OCI-LY3 (cell line): Measurements from ENCODE around the gene MAP3K6.
A peak's percentile ranks its signal among the peaks of the same experiment; 100 is the strongest.

ENCODE experiments used
- H2AFZ ChIP-seq: fragments of 200-600, 300-600 bp; shearing (Covaris generic); 2 replicates; pipeline ENCODE4 v1.6.0; 2014; ENCODE audit warnings: antibody characterized with exemption, low read depth, low read length
- H3K27ac ChIP-seq: fragments of 200-600, 300-600 bp; sonication (generic); 2 replicates; pipeline ENCODE4 v1.5.1; 2014; ENCODE audit warnings: mild to moderate bottlenecking, low read length, moderate library complexity, mixed read lengths
- H3K27me3 ChIP-seq: fragments of 200-600, 300-600 bp; sonication (generic); 2 replicates; pipeline ENCODE4 v1.6.1; 2014; ENCODE audit warnings: low read depth, low read length, mixed read lengths
- H3K36me3 ChIP-seq: fragments of 200-600, 300-600 bp; sonication (generic); replicated peaks from 2 replicates; pipeline ENCODE3; 2014; ENCODE audit warnings: low read depth, low read length, mixed read lengths
- H3K4me1 ChIP-seq: fragments of 300-600, 200-600 bp; sonication (generic); 2 replicates; pipeline ENCODE4 v1.6.1; 2014; ENCODE audit warnings: low read length, mixed read lengths
- H3K4me2 ChIP-seq: fragments of 200-600, 300-600 bp; sonication (generic); 2 replicates; pipeline ENCODE4 v1.6.1; 2014; ENCODE audit warnings: low read length, mixed read lengths
- H3K4me3 ChIP-seq: fragments of 300-600, 200-600 bp; sonication (generic); 2 replicates; pipeline ENCODE4 v1.5.1; 2014; ENCODE audit warnings: antibody characterized with exemption, mild to moderate bottlenecking, low read length, moderate library complexity
- H3K79me2 ChIP-seq: fragments of 300-600, 200-600 bp; shearing (Covaris generic); 2 replicates; pipeline ENCODE4 v1.6.1; 2014; ENCODE audit warnings: mild to moderate bottlenecking, low read length, mixed read lengths
- H3K9ac ChIP-seq: fragments of 300-600, 200-600 bp; shearing (Covaris generic); 2 replicates; pipeline ENCODE4 v1.6.0; 2014; ENCODE audit warnings: mild to moderate bottlenecking, low read length, moderate library complexity
- H3K9me3 ChIP-seq: fragments of 200-600, 300-600 bp; shearing (Covaris generic); 2 replicates; pipeline ENCODE4 v1.6.1; 2014; ENCODE audit warnings: low read length, mixed read lengths; ENCODE audit not compliant: insufficient read depth
- H4K20me1 ChIP-seq: fragments of 200-600, 300-600 bp; sonication (generic); 2 replicates; pipeline ENCODE4 v1.6.1; 2016; ENCODE audit warnings: low read length, mixed read lengths; ENCODE audit not compliant: insufficient read depth
- CTCF ChIP-seq: fragments of 200-600, 300-600 bp; sonication (generic); IDR thresholded peaks from 2 replicates; pipeline ENCODE4 v1.5.1; 2014; ENCODE audit warnings: antibody characterized with exemption, low read length, low read depth
- EZH2phosphoT487 ChIP-seq: fragments of 200-600 bp; shearing (Covaris generic); IDR thresholded peaks from 2 replicates; pipeline ENCODE4 v1.6.1; 2018; ENCODE audit warnings: antibody characterized with exemption, mixed run types, low read depth

Gene MAP3K6

GRCh38 chr1:27394282-27394658 lies 27.5 kb upstream of the MAP3K6 start:
- Histone ChIP-seq H3K4me1 (peaks cover 10% of the 10 kb centered on the region; the same call in 1 of the 2 replicates), H3K79me2 (no peaks in the 10 kb centered on the region), H3K27me3 (no peaks in the 10 kb centered on the region), H4K20me1 (no peaks in the 10 kb centered on the region), H3K36me3 (no peaks in the 10 kb centered on the region), H3K9me3 (no peaks in the 10 kb centered on the region), H3K9ac (no peak overlapping the region), H3K4me3 (no peak overlapping the region), H3K27ac (no peak overlapping the region), H2AFZ (no peak overlapping the region), H3K4me2 (no peak overlapping the region)
- TF ChIP-seq CTCF: no peak
- TF ChIP-seq EZH2phosphoT487: no peak

- TF ChIP-seq CTCF: no peak
- no peak for TF ChIP-seq EZH2phosphoT487
- no peaks in the 10 kb centered on the region for H3K79me2 ChIP-seq
- no peaks in the 10 kb centered on the region for H3K27me3 ChIP-seq
- no peaks in the 10 kb centered on the region for H4K20me1 ChIP-seq
- H3K36me3 ChIP-seq: no peaks in the 10 kb centered on the region
- 0 out of 2 replicates have a peak overlapping the region, but pooled peaks have one; percentile 98 for H3K4me2 ChIP-seq
- H3K4me1 ChIP-seq: peaks cover 10% of the 10 kb centered on the region; the same call in 1 of the 2 replicates
- H3K4me3 ChIP-seq: no peak overlapping the region
- H3K9me3 ChIP-seq: no peaks in the 10 kb centered on the region
- H3K9ac ChIP-seq: no peak overlapping the region
- no peak overlapping the region for H3K27ac ChIP-seq
- no peak overlapping the region for H2AFZ ChIP-seq
Observed at GRCh38 chr1:27393641-27394281, 27.0 kb upstream of the MAP3K6 start.

GRCh38 chr1:27392778-27393635 lies 26.2 kb upstream of the MAP3K6 start:
- H2AFZ ChIP-seq: peak overlapping the region; percentile 79
- H3K27ac ChIP-seq: no peak overlapping the region
- H3K36me3 ChIP-seq: no peaks in the 10 kb centered on the region

More at GRCh38 chr1:27392778-27393635, 26.2 kb upstream of the MAP3K6 start:
- Histone ChIP-seq H3K9ac (peak overlapping the region; percentile 72), H3K79me2 (no peaks in the 10 kb centered on the region), H3K4me2 (peak overlapping the region; percentile 98), H3K4me3 (peak overlapping the region; percentile 91), H3K4me1 (peaks cover 10% of the 10 kb centered on the region; the same call in 1 of the 2 replicates), H4K20me1 (no peaks in the 10 kb centered on the region), H3K27me3 (no peaks in the 10 kb centered on the region), H3K9me3 (no peaks in the 10 kb centered on the region)
- TF ChIP-seq EZH2phosphoT487 (no peak), CTCF (no peak)
